ENCODE data around the gene FBXW8. TPM values are rescaled to one million over a fixed set of nuclear protein-coding genes. Genes with fewer than 3 reads are reported as not detected.

FBXW8 gene
- total RNA-seq, 1 donor from 2014 or later: 3.3 TPM

- no peak for DNase-seq (ENCODE audit: low spot score in 2 of 2)
- H3K4me3 ChIP-seq: no peak overlapping the region
- intact Hi-C loops (cut with DNase I): no loop called here
- no peaks in the 10 kb centered on the region for H3K4me1 ChIP-seq
- TF ChIP-seq, protein P1, sequence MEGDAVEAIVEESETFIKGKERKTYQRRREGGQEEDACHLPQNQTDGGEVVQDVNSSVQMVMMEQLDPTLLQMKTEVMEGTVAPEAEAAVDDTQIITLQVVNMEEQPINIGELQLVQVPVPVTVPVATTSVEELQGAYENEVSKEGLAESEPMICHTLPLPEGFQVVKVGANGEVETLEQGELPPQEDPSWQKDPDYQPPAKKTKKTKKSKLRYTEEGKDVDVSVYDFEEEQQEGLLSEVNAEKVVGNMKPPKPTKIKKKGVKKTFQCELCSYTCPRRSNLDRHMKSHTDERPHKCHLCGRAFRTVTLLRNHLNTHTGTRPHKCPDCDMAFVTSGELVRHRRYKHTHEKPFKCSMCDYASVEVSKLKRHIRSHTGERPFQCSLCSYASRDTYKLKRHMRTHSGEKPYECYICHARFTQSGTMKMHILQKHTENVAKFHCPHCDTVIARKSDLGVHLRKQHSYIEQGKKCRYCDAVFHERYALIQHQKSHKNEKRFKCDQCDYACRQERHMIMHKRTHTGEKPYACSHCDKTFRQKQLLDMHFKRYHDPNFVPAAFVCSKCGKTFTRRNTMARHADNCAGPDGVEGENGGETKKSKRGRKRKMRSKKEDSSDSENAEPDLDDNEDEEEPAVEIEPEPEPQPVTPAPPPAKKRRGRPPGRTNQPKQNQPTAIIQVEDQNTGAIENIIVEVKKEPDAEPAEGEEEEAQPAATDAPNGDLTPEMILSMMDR (IDR thresholded peaks at IDR 0.05): no peak
- H3K27ac ChIP-seq: no peak overlapping the region
- no peaks in the 10 kb centered on the region for H3K36me3 ChIP-seq
- no peaks in the 10 kb centered on the region for H3K9me3 ChIP-seq
- no peaks in the 10 kb centered on the region for H3K27me3 ChIP-seq
Measured at GRCh38 chr12:117076410-117077372, 165.9 kb downstream of the FBXW8 start.

- no peaks in the 10 kb centered on the region for H3K36me3 ChIP-seq
- TF ChIP-seq, protein P1 (IDR thresholded peaks at IDR 0.05): no peak
- H3K9me3 ChIP-seq: no peaks in the 10 kb centered on the region
- H3K4me1 ChIP-seq: no peaks in the 10 kb centered on the region
- H3K27me3 ChIP-seq: no peaks in the 10 kb centered on the region
- no peak for DNase-seq (ENCODE audit: low spot score in 2 of 2)
- intact Hi-C loops (cut with DNase I): no loop called here
- no peak overlapping the region for H3K4me3 ChIP-seq
- no peak overlapping the region for H3K27ac ChIP-seq
Measured at GRCh38 chr12:117079487-117079886, 168.7 kb downstream of the FBXW8 start.

DNA sequence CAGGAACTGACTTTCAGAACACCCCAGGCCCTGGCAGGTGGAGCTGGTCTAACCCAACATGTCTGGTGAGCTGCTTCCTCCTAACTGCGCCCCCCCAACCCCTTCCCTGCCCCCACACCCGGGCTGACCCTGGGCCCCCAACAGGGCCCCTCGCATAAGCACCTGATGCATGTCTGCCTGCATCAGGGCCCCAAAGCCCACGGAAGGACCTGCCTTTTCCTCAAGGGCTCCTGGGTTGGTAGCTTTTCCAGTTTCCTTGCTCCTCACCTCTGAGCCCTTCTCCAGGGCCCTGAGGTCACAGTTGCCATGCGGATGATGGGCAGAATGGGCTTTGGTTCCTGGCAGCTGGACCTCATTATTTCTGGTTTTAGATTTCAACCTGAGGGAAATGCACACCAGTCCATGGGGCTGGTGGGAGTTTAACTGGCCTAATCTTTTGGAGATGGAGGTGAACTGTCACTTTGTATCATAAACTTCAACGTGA, 170.0 kb downstream of the FBXW8 start:
- H3K4me3 ChIP-seq: no peak overlapping the region
- no peaks in the 10 kb centered on the region for H3K9me3 ChIP-seq
- H3K27ac ChIP-seq: no peak overlapping the region
- TF ChIP-seq, protein P1 (IDR thresholded peaks at IDR 0.05): no peak
- no peaks in the 10 kb centered on the region for H3K27me3 ChIP-seq
- H3K4me1 ChIP-seq: no peaks in the 10 kb centered on the region
- no peaks in the 10 kb centered on the region for H3K36me3 ChIP-seq
- no peak for DNase-seq (ENCODE audit: low spot score in 2 of 2)
- intact Hi-C loops (cut with DNase I): no loop called here

Other genes with a start within 250 kb of the FBXW8 start
- 16.0 TPM for gene SPRING1, start 172.9 kb upstream of the FBXW8 start, total RNA-seq
- 0.21 TPM for gene RNFT2, start 172.6 kb upstream of the FBXW8 start, total RNA-seq
- not detected for gene HRK, start 29.5 kb upstream of the FBXW8 start, total RNA-seq
- 20.8 TPM for gene TESC, start 188.5 kb downstream of the FBXW8 start, total RNA-seq

All from ascending aorta (tissue), 2 donors.